ENCODE data around the gene TBC1D5.

TBC1D5 gene

DNA sequence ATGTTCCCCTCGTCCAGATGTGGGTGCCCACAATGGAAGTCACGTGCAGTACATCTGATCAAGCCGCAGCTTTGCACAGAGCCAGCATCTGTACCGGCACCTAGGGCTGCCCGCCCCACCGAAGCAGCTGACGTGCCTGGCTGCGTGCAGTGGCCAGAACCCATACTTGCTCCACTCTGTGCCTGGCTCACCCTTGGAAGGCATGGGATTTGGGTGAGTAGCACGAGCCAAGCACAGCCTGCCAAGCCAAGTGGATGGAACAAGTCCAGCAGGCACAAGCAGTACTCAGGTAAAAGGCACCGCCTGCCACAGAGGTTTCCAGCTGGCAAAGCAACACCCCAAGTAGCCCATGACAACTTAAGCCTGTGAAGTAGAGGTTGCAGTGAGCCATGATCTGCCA is 261.3 kb downstream of the TBC1D5 start:
- Histone ChIP-seq H4K20me1 (ENCODE audit: control insufficient read depth, insufficient read depth, low read depth, low read length) (no peaks in the 10 kb centered on the region), H3K4me3 (ENCODE audit: low read length) (no peak overlapping the region), H3K4me1 (ENCODE audit: control insufficient read depth, low read length) (no peaks in the 10 kb centered on the region), H3K36me3 (ENCODE audit: control insufficient read depth, low read length) (peaks cover 8% of the 10 kb centered on the region), H3K4me2 (ENCODE audit: low read length) (no peak overlapping the region), H3K79me2 (ENCODE audit: control insufficient read depth, low read length) (no peaks in the 10 kb centered on the region), H3K27ac (ENCODE audit: low read depth, low read length) (no peak overlapping the region), H3K27me3 (ENCODE audit: control insufficient read depth, low read length) (no peaks in the 10 kb centered on the region), H3K9me3 (ENCODE audit: control insufficient read depth, insufficient read depth, low read length) (peaks cover 5% of the 10 kb centered on the region; the same call in 1 of the 2 replicates), H3K9me2 (replicated peaks; ENCODE audit: control insufficient read depth, low read length) (no peaks in the 10 kb centered on the region), H3F3A (ENCODE audit: control insufficient read depth, insufficient read depth) (no peaks in the 10 kb centered on the region)
- no peak for TF ChIP-seq EZH2phosphoT487 (IDR thresholded peaks at IDR 0.05; ENCODE audit: borderline replicate concordance, low read length)
- TF ChIP-seq, protein P1, sequence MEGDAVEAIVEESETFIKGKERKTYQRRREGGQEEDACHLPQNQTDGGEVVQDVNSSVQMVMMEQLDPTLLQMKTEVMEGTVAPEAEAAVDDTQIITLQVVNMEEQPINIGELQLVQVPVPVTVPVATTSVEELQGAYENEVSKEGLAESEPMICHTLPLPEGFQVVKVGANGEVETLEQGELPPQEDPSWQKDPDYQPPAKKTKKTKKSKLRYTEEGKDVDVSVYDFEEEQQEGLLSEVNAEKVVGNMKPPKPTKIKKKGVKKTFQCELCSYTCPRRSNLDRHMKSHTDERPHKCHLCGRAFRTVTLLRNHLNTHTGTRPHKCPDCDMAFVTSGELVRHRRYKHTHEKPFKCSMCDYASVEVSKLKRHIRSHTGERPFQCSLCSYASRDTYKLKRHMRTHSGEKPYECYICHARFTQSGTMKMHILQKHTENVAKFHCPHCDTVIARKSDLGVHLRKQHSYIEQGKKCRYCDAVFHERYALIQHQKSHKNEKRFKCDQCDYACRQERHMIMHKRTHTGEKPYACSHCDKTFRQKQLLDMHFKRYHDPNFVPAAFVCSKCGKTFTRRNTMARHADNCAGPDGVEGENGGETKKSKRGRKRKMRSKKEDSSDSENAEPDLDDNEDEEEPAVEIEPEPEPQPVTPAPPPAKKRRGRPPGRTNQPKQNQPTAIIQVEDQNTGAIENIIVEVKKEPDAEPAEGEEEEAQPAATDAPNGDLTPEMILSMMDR (IDR thresholded peaks at IDR 0.05; ENCODE audit: low read depth, low read length, poor library complexity, severe bottlenecking), result no peak

DNA sequence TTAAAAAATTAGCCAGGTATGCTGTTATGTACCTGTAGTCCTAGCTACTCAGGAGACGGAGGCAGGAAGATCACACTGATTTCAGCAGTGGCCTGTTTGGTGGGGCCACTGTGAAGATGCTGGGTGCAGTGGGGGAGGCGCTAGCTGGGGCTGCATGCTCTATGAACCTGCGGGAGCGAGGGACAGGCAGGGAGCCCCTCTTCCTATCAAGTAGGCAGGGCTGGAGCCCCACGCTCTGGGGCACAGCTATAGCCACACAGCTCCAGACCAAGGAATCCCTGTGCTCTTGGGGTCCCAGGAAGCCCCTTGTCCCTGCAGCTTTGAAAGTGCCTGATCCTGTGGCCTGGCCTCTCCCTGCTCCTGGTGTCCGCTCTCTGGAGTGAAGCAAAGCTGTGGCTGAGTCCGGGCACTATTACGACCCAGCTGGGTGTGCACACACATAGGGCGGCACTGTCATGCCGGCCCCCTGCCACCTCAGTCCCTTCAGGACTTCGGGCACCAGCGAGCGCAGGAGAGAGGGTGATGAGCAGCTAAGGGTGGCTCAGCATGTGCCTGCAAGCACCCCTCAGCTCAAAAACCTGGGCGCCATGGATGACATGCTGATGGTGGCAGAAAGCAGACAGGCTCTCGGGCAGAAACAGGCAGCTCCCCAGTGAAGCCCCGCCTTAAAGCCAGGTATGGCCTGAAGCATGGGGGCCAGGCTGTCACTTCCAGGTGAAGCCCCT is 262.6 kb downstream of the TBC1D5 start:
- Histone ChIP-seq H3K9me3 (ENCODE audit: control insufficient read depth, insufficient read depth, low read length) (peaks cover 5% of the 10 kb centered on the region; the same call in 1 of the 2 replicates), H3K79me2 (ENCODE audit: control insufficient read depth, low read length) (no peaks in the 10 kb centered on the region), H3K27ac (ENCODE audit: low read depth, low read length) (no peak overlapping the region), H3K36me3 (ENCODE audit: control insufficient read depth, low read length) (peaks cover 8% of the 10 kb centered on the region), H3K4me2 (ENCODE audit: low read length) (no peak overlapping the region), H3K27me3 (ENCODE audit: control insufficient read depth, low read length) (no peaks in the 10 kb centered on the region), H3K4me3 (ENCODE audit: low read length) (no peak overlapping the region), H3F3A (ENCODE audit: control insufficient read depth, insufficient read depth) (no peaks in the 10 kb centered on the region), H4K20me1 (ENCODE audit: control insufficient read depth, insufficient read depth, low read depth, low read length) (no peaks in the 10 kb centered on the region), H3K9me2 (replicated peaks; ENCODE audit: control insufficient read depth, low read length) (no peaks in the 10 kb centered on the region), H3K4me1 (ENCODE audit: control insufficient read depth, low read length) (no peaks in the 10 kb centered on the region)
- TF ChIP-seq EZH2phosphoT487 (IDR thresholded peaks at IDR 0.05; ENCODE audit: borderline replicate concordance, low read length), result no peak
- TF ChIP-seq, protein P1 (IDR thresholded peaks at IDR 0.05; ENCODE audit: low read depth, low read length, poor library complexity, severe bottlenecking), result no peak

DNA sequence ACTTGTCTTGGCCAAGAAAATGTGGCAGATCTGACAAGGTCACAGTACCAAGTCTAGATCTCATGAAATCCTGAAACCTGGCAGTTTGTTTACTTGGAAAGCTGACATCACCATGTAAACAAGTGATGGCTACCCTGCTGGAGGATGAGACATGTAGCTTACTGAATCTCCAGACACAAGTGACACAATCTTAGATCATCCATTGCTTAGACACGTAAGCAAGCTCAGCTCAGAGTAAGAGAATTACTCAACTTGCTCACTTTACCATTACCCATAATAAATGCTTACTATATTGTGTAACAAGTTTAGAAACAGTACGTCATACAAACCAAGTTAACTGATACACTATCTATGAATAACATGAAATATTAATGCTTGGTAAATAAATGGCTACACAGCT is 263.8 kb downstream of the TBC1D5 start:
- no peak overlapping the region for H3K4me2 ChIP-seq (ENCODE audit: low read length)
- no peaks in the 10 kb centered on the region for H3K4me1 ChIP-seq (ENCODE audit: control insufficient read depth, low read length)
- H3F3A ChIP-seq (ENCODE audit: control insufficient read depth, insufficient read depth), result no peaks in the 10 kb centered on the region
- H3K27me3 ChIP-seq (ENCODE audit: control insufficient read depth, low read length), result no peaks in the 10 kb centered on the region
- H4K20me1 ChIP-seq (ENCODE audit: control insufficient read depth, insufficient read depth, low read depth, low read length), result no peaks in the 10 kb centered on the region
- no peak overlapping the region for H3K4me3 ChIP-seq (ENCODE audit: low read length)
- H3K9me3 ChIP-seq (ENCODE audit: control insufficient read depth, insufficient read depth, low read length), result peaks cover 5% of the 10 kb centered on the region; the same call in 1 of the 2 replicates
- no peaks in the 10 kb centered on the region for H3K9me2 ChIP-seq (replicated peaks; ENCODE audit: control insufficient read depth, low read length)
- H3K79me2 ChIP-seq (ENCODE audit: control insufficient read depth, low read length), result no peaks in the 10 kb centered on the region
- no peak for TF ChIP-seq EZH2phosphoT487 (IDR thresholded peaks at IDR 0.05; ENCODE audit: borderline replicate concordance, low read length)
- TF ChIP-seq, protein P1 (IDR thresholded peaks at IDR 0.05; ENCODE audit: low read depth, low read length, poor library complexity, severe bottlenecking), result no peak
- peaks cover 8% of the 10 kb centered on the region for H3K36me3 ChIP-seq (ENCODE audit: control insufficient read depth, low read length)
- no peak overlapping the region for H3K27ac ChIP-seq (ENCODE audit: low read depth, low read length)
